22Rv1 (cell line): ENCODE measurements around the gene CEL.

ENCODE experiments used
- H3K27ac ChIP-seq: fragments of 450-650 bp; 2 replicates; pipeline ENCODE4 v1.5.1; 2017
- CTCF ChIP-seq: fragments of 450-650 bp; IDR thresholded peaks from 2 replicates; pipeline ENCODE4 v1.5.1; 2017; ENCODE audit warnings: mild to moderate bottlenecking
- ZFX ChIP-seq: fragments of 450-650 bp; IDR thresholded peaks from 2 replicates; pipeline ENCODE4 v1.6.1; 2017; ENCODE audit warnings: antibody characterized with exemption, borderline replicate concordance

Gene CEL

GRCh38 chr9:133046196-133046899 is 15.4 kb upstream of the CEL start:
- no peak overlapping the region for H3K27ac ChIP-seq
- TF ChIP-seq ZFX (no peak), CTCF (no peak)

- H3K27ac ChIP-seq = no peak overlapping the region
- TF ChIP-seq CTCF = no peak
- no peak for TF ChIP-seq ZFX
Measured at GRCh38 chr9:133046900-133047295, 14.9 kb upstream of the CEL start.

- peak; percentile 46 for TF ChIP-seq CTCF
- no peak for TF ChIP-seq ZFX
- no peak overlapping the region for H3K27ac ChIP-seq
Measured at GRCh38 chr9:133048595-133048994, 13.2 kb upstream of the CEL start.

GRCh38 chr9:133049043-133049442 is 12.7 kb upstream of the CEL start:
- TF ChIP-seq ZFX (no peak), CTCF (no peak)
- H3K27ac ChIP-seq = no peak overlapping the region

GRCh38 chr9:133050142-133050541 is 11.6 kb upstream of the CEL start:
- TF ChIP-seq ZFX = no peak
- no peak for TF ChIP-seq CTCF
- H3K27ac ChIP-seq = no peak overlapping the region

GRCh38 chr9:133050781-133051180 is 11.0 kb upstream of the CEL start:
- H3K27ac ChIP-seq = no peak overlapping the region
- no peak for TF ChIP-seq ZFX
- no peak for TF ChIP-seq CTCF

- TF ChIP-seq CTCF (no peak), ZFX (no peak)
- no peak overlapping the region for H3K27ac ChIP-seq
Measured at GRCh38 chr9:133051281-133051900, 10.4 kb upstream of the CEL start.
